ENCODE measurements around the gene GUCY2D. TPM values are rescaled to one million over a fixed set of nuclear protein-coding genes. Genes with fewer than 3 reads are reported as not detected.
A peak's percentile ranks its signal among the peaks of the same experiment; 100 is the strongest.

Gene GUCY2D
- total RNA-seq, 3 donors from 2014 or later (not counting 1 experiment from before 2014, with no cell fraction given) = not detected

DNA sequence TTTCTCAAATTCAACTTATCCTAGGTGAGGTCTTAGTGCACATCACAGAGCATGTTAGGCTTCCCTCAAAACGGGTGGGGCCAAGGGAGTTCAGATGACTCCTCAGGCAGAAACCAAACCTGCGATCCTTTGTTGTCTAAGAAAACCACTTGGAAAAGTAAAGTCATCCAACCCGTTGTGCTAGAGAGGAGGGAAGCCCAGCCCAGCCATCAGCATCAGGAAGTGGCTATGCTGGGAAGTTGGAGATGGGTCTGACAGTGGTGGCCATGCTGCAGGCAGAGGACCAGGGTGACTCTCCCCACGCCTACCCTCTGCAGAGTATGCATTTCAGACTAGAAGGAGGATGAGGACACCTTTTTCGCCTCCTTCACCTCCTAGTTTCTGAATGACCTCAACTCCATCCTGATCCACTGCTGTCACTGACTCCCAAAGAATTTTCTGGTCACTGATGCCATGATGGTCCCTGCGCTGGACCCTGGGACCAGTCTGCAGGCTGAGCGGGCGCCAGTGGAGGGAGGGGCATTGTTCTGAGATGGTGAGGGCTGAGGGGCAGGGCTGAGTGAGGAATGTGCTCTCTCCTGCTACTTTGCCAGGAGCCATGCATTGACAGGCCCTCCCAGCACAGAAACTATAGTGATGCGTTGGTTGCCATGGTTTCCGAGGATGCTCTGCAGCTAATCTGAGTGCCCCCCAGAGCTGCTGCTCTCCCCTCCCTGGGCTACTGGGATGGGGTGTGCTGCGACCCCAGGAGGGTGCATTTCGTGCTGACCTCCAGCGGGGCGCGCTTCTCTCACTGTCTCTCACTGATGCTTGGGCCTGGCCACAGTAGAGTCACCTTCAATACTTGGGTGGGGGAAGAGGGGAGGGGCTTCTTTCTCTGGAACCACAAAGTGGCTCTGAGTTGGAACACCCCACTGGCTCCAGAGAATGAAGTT, 64.7 kb downstream of the GUCY2D start:
- no peaks in the 10 kb centered on the region for H3K36me3 ChIP-seq (ENCODE audit: control insufficient read depth, insufficient read depth, low read length)
- no peak overlapping the region for H3K27ac Mint-ChIP-seq
- H3K27me3 Mint-ChIP-seq (ENCODE audit: low read depth in 2 of 2) = peaks cover 30 to 35% of the 10 kb centered on the region in 2 donors
- no peak overlapping the region for H3K27ac ChIP-seq (ENCODE audit: low read length)
- no peak overlapping the region for H3K4me3 ChIP-seq (ENCODE audit: low read length)
- H3K4me3 Mint-ChIP-seq = no peak overlapping the region
- ATAC-seq (no peak), DNase-seq (no peak)
- no peaks in the 10 kb centered on the region for H3K9me3 Mint-ChIP-seq
- no peaks in the 10 kb centered on the region for H3K9me3 ChIP-seq (ENCODE audit: control insufficient read depth, insufficient read depth, low read length)
- WGBS (ENCODE audit: insufficient coverage) = 80% methylated on average over 11 of the region's 15 CpGs
- H3K27me3 ChIP-seq (ENCODE audit: control insufficient read depth, insufficient read depth, low read length) = peaks cover 27% of the 10 kb centered on the region
- peaks cover 0 to 5% of the 10 kb centered on the region in 2 donors for H3K4me1 Mint-ChIP-seq
- H3K36me3 Mint-ChIP-seq = no peaks in the 10 kb centered on the region
- peaks cover 19% of the 10 kb centered on the region for H3K4me1 ChIP-seq (ENCODE audit: control insufficient read depth, insufficient read depth, low read length)
- TF ChIP-seq, protein P1, sequence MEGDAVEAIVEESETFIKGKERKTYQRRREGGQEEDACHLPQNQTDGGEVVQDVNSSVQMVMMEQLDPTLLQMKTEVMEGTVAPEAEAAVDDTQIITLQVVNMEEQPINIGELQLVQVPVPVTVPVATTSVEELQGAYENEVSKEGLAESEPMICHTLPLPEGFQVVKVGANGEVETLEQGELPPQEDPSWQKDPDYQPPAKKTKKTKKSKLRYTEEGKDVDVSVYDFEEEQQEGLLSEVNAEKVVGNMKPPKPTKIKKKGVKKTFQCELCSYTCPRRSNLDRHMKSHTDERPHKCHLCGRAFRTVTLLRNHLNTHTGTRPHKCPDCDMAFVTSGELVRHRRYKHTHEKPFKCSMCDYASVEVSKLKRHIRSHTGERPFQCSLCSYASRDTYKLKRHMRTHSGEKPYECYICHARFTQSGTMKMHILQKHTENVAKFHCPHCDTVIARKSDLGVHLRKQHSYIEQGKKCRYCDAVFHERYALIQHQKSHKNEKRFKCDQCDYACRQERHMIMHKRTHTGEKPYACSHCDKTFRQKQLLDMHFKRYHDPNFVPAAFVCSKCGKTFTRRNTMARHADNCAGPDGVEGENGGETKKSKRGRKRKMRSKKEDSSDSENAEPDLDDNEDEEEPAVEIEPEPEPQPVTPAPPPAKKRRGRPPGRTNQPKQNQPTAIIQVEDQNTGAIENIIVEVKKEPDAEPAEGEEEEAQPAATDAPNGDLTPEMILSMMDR (IDR thresholded peaks at IDR 0.05) = no peak
- intact Hi-C loops (cut with micrococcal nuclease) = no loop called here

DNA sequence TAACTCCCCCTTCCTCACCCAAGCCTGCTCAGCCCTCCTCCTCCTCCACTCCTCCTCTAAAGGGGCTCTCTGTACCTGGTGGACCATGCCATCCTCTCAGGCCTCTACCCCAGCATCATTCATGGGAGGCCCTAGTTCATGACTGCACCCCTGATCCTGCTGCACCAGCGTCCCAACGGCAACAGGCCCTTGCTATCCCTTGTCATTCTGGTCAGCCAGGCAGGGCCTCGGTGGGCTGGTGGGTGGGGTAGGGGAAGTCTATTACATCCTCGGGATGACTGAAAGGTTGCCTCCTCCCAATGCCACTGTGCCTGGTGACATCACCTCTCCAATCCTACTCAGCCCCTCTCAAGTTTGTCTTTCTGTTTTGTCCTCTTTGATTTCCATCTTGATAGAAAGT, 65.4 kb downstream of the GUCY2D start:
- H3K4me3 Mint-ChIP-seq = no peak overlapping the region
- Histone ChIP-seq H3K36me3 (ENCODE audit: control insufficient read depth, insufficient read depth, low read length) (no peaks in the 10 kb centered on the region), H3K9me3 (ENCODE audit: control insufficient read depth, insufficient read depth, low read length) (no peaks in the 10 kb centered on the region), H3K4me1 (ENCODE audit: control insufficient read depth, insufficient read depth, low read length) (peaks cover 26% of the 10 kb centered on the region), H3K4me3 (ENCODE audit: low read length) (no peak overlapping the region), H3K27ac (ENCODE audit: low read length) (no peak overlapping the region), H3K27me3 (ENCODE audit: control insufficient read depth, insufficient read depth, low read length) (peaks cover 27% of the 10 kb centered on the region)
- H3K27me3 Mint-ChIP-seq (ENCODE audit: low read depth in 2 of 2) = peaks cover 30 to 36% of the 10 kb centered on the region in 2 donors
- no peaks in the 10 kb centered on the region for H3K9me3 Mint-ChIP-seq
- no CpG with 5 or more reads among the region's 4 CpGs for WGBS (ENCODE audit: insufficient coverage)
- TF ChIP-seq, protein P1 (IDR thresholded peaks at IDR 0.05) = no peak
- H3K27ac Mint-ChIP-seq = no peak overlapping the region
- DNase-seq (no peak), ATAC-seq (no peak)
- intact Hi-C loops (cut with micrococcal nuclease) = no loop called here
- H3K4me1 Mint-ChIP-seq = peaks cover 6 to 12% of the 10 kb centered on the region in 2 donors
- H3K36me3 Mint-ChIP-seq = no peaks in the 10 kb centered on the region

DNA sequence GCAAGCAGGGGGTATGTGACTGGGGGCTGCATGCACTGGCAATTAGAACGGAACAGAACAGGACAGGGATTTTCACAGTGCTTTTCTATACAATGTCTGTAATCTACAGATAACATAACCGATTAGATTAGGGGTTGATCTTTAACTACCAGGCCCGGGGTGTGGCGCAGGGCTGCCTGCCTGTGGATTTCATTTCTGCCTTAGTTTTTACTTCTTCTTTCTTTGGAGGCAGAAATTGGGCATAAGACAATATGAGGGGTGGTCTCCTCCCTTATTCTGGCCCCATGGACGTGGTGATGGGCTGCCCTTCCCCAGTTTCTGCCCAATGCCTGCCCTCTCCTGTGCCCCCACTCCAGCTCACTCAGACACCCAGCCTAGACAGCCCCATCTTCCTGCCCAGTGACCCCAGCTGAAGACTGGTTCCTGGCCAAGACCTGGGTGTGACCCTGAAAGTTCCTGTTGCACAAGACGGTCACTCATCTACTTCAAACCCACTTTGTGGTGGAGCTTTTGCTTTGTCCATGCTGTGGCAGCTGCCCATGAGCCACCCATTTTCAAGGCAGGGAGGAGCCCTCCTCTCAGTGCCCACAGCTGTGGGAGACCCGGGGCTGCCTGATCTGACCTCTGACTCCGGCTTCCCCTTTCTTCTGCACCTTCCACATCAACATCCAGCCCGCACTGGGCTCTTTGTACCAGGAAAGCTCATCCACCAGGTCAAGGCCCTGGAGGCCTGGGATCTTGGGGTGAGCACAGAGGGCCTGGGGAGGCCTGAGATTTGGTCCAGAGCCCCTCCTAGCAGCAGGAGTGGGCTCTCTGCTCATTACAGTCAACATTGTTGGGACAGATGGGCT, 66.5 kb downstream of the GUCY2D start:
- H3K4me1 Mint-ChIP-seq = peaks cover 14 to 23% of the 10 kb centered on the region in 2 donors
- H3K4me1 ChIP-seq (ENCODE audit: control insufficient read depth, insufficient read depth, low read length) = peaks cover 38% of the 10 kb centered on the region
- TF ChIP-seq, protein P1 (IDR thresholded peaks at IDR 0.05) = no peak
- H3K36me3 Mint-ChIP-seq = no peaks in the 10 kb centered on the region
- peaks cover 31 to 40% of the 10 kb centered on the region in 2 donors for H3K27me3 Mint-ChIP-seq (ENCODE audit: low read depth in 2 of 2)
- 57% methylated on average over 8 of the region's 9 CpGs for WGBS (ENCODE audit: insufficient coverage)
- H3K4me3 ChIP-seq (ENCODE audit: low read length) = no peak overlapping the region
- H3K9me3 Mint-ChIP-seq = no peaks in the 10 kb centered on the region
- H3K27ac Mint-ChIP-seq = peak overlapping the region in 1 of 2 donors; percentile 66
- H3K4me3 Mint-ChIP-seq = no peak overlapping the region
- no peak overlapping the region for H3K27ac ChIP-seq (ENCODE audit: low read length)
- no peaks in the 10 kb centered on the region for H3K9me3 ChIP-seq (ENCODE audit: control insufficient read depth, insufficient read depth, low read length)
- peaks cover 30% of the 10 kb centered on the region for H3K27me3 ChIP-seq (ENCODE audit: control insufficient read depth, insufficient read depth, low read length)
- no peak for DNase-seq
- H3K36me3 ChIP-seq (ENCODE audit: control insufficient read depth, insufficient read depth, low read length) = no peaks in the 10 kb centered on the region
- intact Hi-C loops (cut with micrococcal nuclease) = no loop called here
- peak in 2 of 3 donors; percentile 6 to 71 for ATAC-seq

Data from natural killer cell (primary cell).